Measurements from ENCODE around the gene COA1.
"Not testable (repeated sequence)": the region's sequence is repeated elsewhere in the genome, so short reads cannot be mapped to it uniquely, and the experiment has no call there.

COA1 gene

GRCh38 chr7:43729214-43729923 lies at the start of gene COA1:
Gene COA1 (minus strand): TSS chr7:43729523. CDS start chr7:43648614, 80,909 bp downstream.
- peak; percentile 69 for DNase-seq (ENCODE audit: low read depth, low spot score)

GRCh38 chr7:43778293-43779044 lies 49.1 kb upstream of the COA1 start:
- not testable (repeated sequence) for DNase-seq (ENCODE audit: low read depth, low spot score)

GRCh38 chr7:43775255-43775654 lies 45.9 kb upstream of the COA1 start:
- DNase-seq (ENCODE audit: low read depth, low spot score), result not testable (repeated sequence)

- not testable (repeated sequence) for DNase-seq (ENCODE audit: low read depth, low spot score)
Observed at GRCh38 chr7:43773268-43773667, 43.9 kb upstream of the COA1 start.

GRCh38 chr7:43771573-43771972 lies 42.2 kb upstream of the COA1 start:
- DNase-seq (ENCODE audit: low read depth, low spot score), result no peak

GRCh38 chr7:43771128-43771527 lies 41.8 kb upstream of the COA1 start:
- DNase-seq (ENCODE audit: low read depth, low spot score), result no peak

- DNase-seq (ENCODE audit: low read depth, low spot score), result no peak
Observed at GRCh38 chr7:43769791-43770465, 40.6 kb upstream of the COA1 start.

- DNase-seq (ENCODE audit: low read depth, low spot score), result no peak
Observed at GRCh38 chr7:43769281-43769680, 40.0 kb upstream of the COA1 start.

GRCh38 chr7:43768887-43769272 lies 39.6 kb upstream of the COA1 start:
- no peak for DNase-seq (ENCODE audit: low read depth, low spot score)

- DNase-seq (ENCODE audit: low read depth, low spot score), result no peak
Observed at GRCh38 chr7:43768201-43768886, 39.0 kb upstream of the COA1 start.

GRCh38 chr7:43767311-43767710 lies 38.0 kb upstream of the COA1 start:
- DNase-seq (ENCODE audit: low read depth, low spot score), result no peak

GRCh38 chr7:43766564-43766963 lies 37.2 kb upstream of the COA1 start:
- no peak for DNase-seq (ENCODE audit: low read depth, low spot score)

- DNase-seq (ENCODE audit: low read depth, low spot score), result no peak
Observed at GRCh38 chr7:43764807-43765491, 35.6 kb upstream of the COA1 start.

GRCh38 chr7:43764039-43764761 lies 34.9 kb upstream of the COA1 start:
- DNase-seq (ENCODE audit: low read depth, low spot score), result no peak

- no peak for DNase-seq (ENCODE audit: low read depth, low spot score)
Observed at GRCh38 chr7:43763183-43763582, 33.9 kb upstream of the COA1 start.

GRCh38 chr7:43761938-43762692 lies 32.8 kb upstream of the COA1 start:
- DNase-seq (ENCODE audit: low read depth, low spot score), result no peak

- DNase-seq (ENCODE audit: low read depth, low spot score), result no peak
Observed at GRCh38 chr7:43761382-43761781, 32.1 kb upstream of the COA1 start.

- DNase-seq (ENCODE audit: low read depth, low spot score), result no peak
Observed at GRCh38 chr7:43760861-43761260, 31.5 kb upstream of the COA1 start.

- no peak for DNase-seq (ENCODE audit: low read depth, low spot score)
Observed at GRCh38 chr7:43758822-43759683, 29.7 kb upstream of the COA1 start.

All from iPS DF 19.7 (cell line).